Liver (tissue), 9 donors: Measurements from ENCODE around the gene VGLL3. TPM values are rescaled to one million over a fixed set of nuclear protein-coding genes. Genes with fewer than 3 reads are reported as not detected.
"Not testable (repeated sequence)": the region's sequence is repeated elsewhere in the genome, so short reads cannot be mapped to it uniquely, and the experiment has no call there.

Experiments
- DNase-seq: peaks from one replicate; pipeline ENCODE4 v3.0.0-alpha.2; 2017; ENCODE audit warnings: low spot score
- H3K27ac ChIP-seq, 2 donors: one replicate each; pipeline ENCODE4 v1.7.0; 2013; ENCODE audit warnings: inconsistent platforms in 2 of 2, low read length in 2 of 2, control low read depth in 1 of 2, low read depth in 1 of 2, mild to moderate bottlenecking in 1 of 2
- H3K27me3 ChIP-seq, 4 donors: one replicate each; pipeline versions ENCODE4 v1.6.1 to v1.7.0; 2013; ENCODE audit warnings: low read length in 3 of 4, inconsistent platforms in 1 of 4, mild to moderate bottlenecking in 1 of 4, moderate library complexity in 1 of 4; ENCODE audit not compliant: control insufficient read depth in 4 of 4, insufficient read depth in 4 of 4
- H3K36me3 ChIP-seq, 4 donors: one replicate each; pipeline versions ENCODE4 v1.6.1 to v1.7.0; 2013; ENCODE audit warnings: low read length in 3 of 4, mild to moderate bottlenecking in 3 of 4, low read depth in 1 of 4, moderate library complexity in 1 of 4; ENCODE audit not compliant: control insufficient read depth in 4 of 4, insufficient read depth in 3 of 4
- H3K4me1 ChIP-seq, 4 donors: one replicate each; pipeline versions ENCODE4 v1.6.1 to v1.7.0; 2013; ENCODE audit warnings: low read length in 3 of 4, mild to moderate bottlenecking in 3 of 4, moderate library complexity in 1 of 4; ENCODE audit not compliant: control insufficient read depth in 4 of 4, insufficient read depth in 4 of 4
- H3K4me3 ChIP-seq, 3 donors: one replicate each; pipeline versions ENCODE4 v1.6.1 to v1.7.0; 2013; ENCODE audit warnings: low read length in 3 of 3, control low read depth in 1 of 3, low read depth in 1 of 3, mild to moderate bottlenecking in 1 of 3
- H3K9ac ChIP-seq, 2 donors: one replicate each; pipeline ENCODE4 v1.7.0; 2013; ENCODE audit warnings: low read length in 2 of 2, mild to moderate bottlenecking in 2 of 2, moderate library complexity in 2 of 2, control low read depth in 1 of 2, low read depth in 1 of 2
- H3K9me3 ChIP-seq, 4 donors: one replicate each; pipeline versions ENCODE4 v1.6.1 to v1.7.0; 2013; ENCODE audit warnings: low read length in 3 of 4; ENCODE audit not compliant: control insufficient read depth in 4 of 4
- FOXA2 ChIP-seq: IDR thresholded peaks from 2 replicates; pipeline ENCODE4 v1.6.1; 2016; ENCODE audit warnings: antibody characterized with exemption
- GABPA ChIP-seq, 2 donors: IDR thresholded peaks in 1 of 2; conservative IDR thresholded peaks in 1 of 2; 2 replicates each; pipeline ENCODE4 v1.6.1; 2016; ENCODE audit warnings: antibody characterized with exemption in 2 of 2, mild to moderate bottlenecking in 1 of 2, moderate library complexity in 1 of 2
- HNF4A ChIP-seq, 2 donors: conservative IDR thresholded peaks; 2 replicates each; pipeline ENCODE4 v1.6.1; 2016; ENCODE audit warnings: antibody characterized with exemption in 2 of 2, mild to moderate bottlenecking in 2 of 2
- HNF4G ChIP-seq: IDR thresholded peaks from 2 replicates; pipeline ENCODE4 v1.6.1; 2016; ENCODE audit warnings: antibody characterized with exemption
- JUND ChIP-seq, 2 donors: IDR thresholded peaks; 2 replicates each; pipeline ENCODE4 v1.6.1; 2016; ENCODE audit warnings: antibody characterized with exemption in 2 of 2
- NR2F2 ChIP-seq: IDR thresholded peaks from 2 replicates; pipeline ENCODE4 v1.6.1; 2016; ENCODE audit warnings: antibody characterized with exemption
- RAD21 ChIP-seq, 2 donors: IDR thresholded peaks; 2 replicates each; pipeline ENCODE4 v1.6.1; 2016; ENCODE audit warnings: antibody characterized with exemption in 2 of 2, mild to moderate bottlenecking in 2 of 2
- TAF1 ChIP-seq: conservative IDR thresholded peaks from 2 replicates; pipeline ENCODE4 v1.6.1; 2016; ENCODE audit warnings: antibody characterized with exemption, mild to moderate bottlenecking
- YY1 ChIP-seq: IDR thresholded peaks from 2 replicates; pipeline ENCODE4 v1.6.1; 2016; ENCODE audit warnings: antibody characterized with exemption, mild to moderate bottlenecking
- WGBS: extraction: QIAGEN DNeasy Blood & Tissue Kit; methylation state at CpG from one replicate; pipeline ENCODE4 v1.1.7; 2013; 5-methylcytosine and 5-hydroxymethylcytosine counted together
- polyA plus RNA-seq, 2 donors: library from polyadenylated mRNA; stranded (reverse) in 1 of 2; unstranded in 1 of 2; fragments of 200-250 nt in 1 of 2; fragments of >200 nt in 1 of 2; fragmentation: Nextera tagmentation in 1 of 2; extraction: Ambion mirVana in 1 of 2; gene quantifications; one replicate each; pipeline versions ENCODE4 v1.2.1 to v1.2.3, GENCODE V29; 2013 to 2015
- total RNA-seq, 2 donors: library from RNA; depleted of rRNA; stranded (reverse); fragments of >200 nt; gene quantifications; one replicate each; pipeline ENCODE4 v1.2.3, GENCODE V29; 2014
- TF ChIP-seq, protein P1 (sequence below): IDR thresholded peaks from 2 replicates; pipeline ENCODE4 v1.6.1; 2016; ENCODE audit warnings: antibody characterized with exemption
- TF ChIP-seq, protein P2 (sequence below): IDR thresholded peaks from 2 replicates; pipeline ENCODE4 v1.6.1; 2016; ENCODE audit warnings: antibody characterized with exemption
- TF ChIP-seq, protein P3 (sequence below): IDR thresholded peaks from 2 replicates; pipeline ENCODE4 v1.6.1; 2016; ENCODE audit warnings: antibody characterized with exemption, mild to moderate bottlenecking
- TF ChIP-seq, protein P4 (sequence below): fragments of 150-350 bp; IDR thresholded peaks from 2 replicates; pipeline ENCODE4 v1.5.1; 2017; ENCODE audit warnings: improper control_type of control experiment, low read depth, low read length; ENCODE audit not compliant: missing input control
- donor health status: healthy.
- donor health status: healthy.
- donor health status: healthy.
- donor health status: healthy.
- donor health status: healthy.

The VGLL3 gene
- total and polyA plus RNA-seq, 4 donors = 0.08 to 1.3 (median 0.63) TPM

DNA sequence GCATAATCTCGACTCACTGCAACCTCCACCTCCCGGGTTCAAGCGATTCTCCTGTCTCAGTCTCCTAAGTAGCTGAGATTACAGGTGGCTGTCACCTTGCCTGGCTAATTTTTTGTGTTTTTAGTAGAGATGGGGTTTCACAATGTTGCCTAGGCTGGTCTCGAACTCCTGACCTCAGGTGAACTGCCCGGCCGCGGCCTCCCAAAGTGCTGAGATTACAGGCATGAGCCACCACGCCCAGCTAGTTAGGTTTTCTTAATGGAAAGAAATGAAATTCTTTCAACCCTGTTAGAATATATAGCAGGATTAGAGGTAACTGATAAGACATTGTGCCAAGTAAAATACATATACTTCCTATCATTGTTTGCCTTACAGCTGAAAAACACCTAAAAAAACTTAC lies 16.8 kb downstream of the VGLL3 start:
- not testable (repeated sequence) for DNase-seq, H3K4me1 ChIP-seq, H3K4me3 ChIP-seq, H3K27me3 ChIP-seq, H3K9me3 ChIP-seq, H3K27ac ChIP-seq, H3K9ac ChIP-seq, H3K36me3 ChIP-seq
- 83% methylated on average over 8 of the region's 8 CpGs for WGBS

DNA sequence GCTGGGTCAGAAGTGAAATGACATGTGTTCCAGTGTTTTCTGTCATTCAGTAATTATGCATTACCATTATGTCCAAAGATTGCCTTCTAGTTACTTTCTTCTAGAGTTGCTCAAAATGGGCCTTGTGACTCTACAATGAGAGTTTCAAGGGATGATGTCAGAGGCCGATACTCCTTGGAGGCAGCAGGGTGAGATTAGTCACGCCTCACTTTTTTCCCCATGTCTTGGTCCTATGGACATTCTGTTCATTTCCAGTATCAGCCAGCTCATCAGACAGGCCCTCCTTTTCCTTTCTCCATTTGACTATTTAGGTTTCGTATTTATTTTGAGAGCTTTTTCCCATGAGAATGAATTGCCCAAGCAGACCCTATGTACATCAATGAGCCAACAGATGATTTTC lies 17.5 kb downstream of the VGLL3 start:
- no peak for DNase-seq
- H3K27me3 ChIP-seq = no peaks in the 10 kb centered on the region
- no peaks in the 10 kb centered on the region for H3K4me1 ChIP-seq
- no peak overlapping the region for H3K27ac ChIP-seq
- H3K9ac ChIP-seq = no peak overlapping the region
- no peaks in the 10 kb centered on the region for H3K36me3 ChIP-seq
- no peak for TF ChIP-seq HNF4A (conservative IDR thresholded peaks at IDR 0.05)
- TF ChIP-seq, protein P1, sequence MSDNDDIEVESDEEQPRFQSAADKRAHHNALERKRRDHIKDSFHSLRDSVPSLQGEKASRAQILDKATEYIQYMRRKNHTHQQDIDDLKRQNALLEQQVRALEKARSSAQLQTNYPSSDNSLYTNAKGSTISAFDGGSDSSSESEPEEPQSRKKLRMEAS = no peak
- TF ChIP-seq GABPA (IDR thresholded peaks at IDR 0.05 in 1 of 2, conservative IDR thresholded peaks at IDR 0.05 in 1 of 2) = no peak
- TF ChIP-seq, protein P2, sequence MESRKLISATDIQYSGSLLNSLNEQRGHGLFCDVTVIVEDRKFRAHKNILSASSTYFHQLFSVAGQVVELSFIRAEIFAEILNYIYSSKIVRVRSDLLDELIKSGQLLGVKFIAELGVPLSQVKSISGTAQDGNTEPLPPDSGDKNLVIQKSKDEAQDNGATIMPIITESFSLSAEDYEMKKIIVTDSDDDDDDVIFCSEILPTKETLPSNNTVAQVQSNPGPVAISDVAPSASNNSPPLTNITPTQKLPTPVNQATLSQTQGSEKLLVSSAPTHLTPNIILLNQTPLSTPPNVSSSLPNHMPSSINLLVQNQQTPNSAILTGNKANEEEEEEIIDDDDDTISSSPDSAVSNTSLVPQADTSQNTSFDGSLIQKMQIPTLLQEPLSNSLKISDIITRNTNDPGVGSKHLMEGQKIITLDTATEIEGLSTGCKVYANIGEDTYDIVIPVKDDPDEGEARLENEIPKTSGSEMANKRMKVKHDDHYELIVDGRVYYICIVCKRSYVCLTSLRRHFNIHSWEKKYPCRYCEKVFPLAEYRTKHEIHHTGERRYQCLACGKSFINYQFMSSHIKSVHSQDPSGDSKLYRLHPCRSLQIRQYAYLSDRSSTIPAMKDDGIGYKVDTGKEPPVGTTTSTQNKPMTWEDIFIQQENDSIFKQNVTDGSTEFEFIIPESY = no peak
- TF ChIP-seq HNF4G = no peak
- TF ChIP-seq, protein P3, sequence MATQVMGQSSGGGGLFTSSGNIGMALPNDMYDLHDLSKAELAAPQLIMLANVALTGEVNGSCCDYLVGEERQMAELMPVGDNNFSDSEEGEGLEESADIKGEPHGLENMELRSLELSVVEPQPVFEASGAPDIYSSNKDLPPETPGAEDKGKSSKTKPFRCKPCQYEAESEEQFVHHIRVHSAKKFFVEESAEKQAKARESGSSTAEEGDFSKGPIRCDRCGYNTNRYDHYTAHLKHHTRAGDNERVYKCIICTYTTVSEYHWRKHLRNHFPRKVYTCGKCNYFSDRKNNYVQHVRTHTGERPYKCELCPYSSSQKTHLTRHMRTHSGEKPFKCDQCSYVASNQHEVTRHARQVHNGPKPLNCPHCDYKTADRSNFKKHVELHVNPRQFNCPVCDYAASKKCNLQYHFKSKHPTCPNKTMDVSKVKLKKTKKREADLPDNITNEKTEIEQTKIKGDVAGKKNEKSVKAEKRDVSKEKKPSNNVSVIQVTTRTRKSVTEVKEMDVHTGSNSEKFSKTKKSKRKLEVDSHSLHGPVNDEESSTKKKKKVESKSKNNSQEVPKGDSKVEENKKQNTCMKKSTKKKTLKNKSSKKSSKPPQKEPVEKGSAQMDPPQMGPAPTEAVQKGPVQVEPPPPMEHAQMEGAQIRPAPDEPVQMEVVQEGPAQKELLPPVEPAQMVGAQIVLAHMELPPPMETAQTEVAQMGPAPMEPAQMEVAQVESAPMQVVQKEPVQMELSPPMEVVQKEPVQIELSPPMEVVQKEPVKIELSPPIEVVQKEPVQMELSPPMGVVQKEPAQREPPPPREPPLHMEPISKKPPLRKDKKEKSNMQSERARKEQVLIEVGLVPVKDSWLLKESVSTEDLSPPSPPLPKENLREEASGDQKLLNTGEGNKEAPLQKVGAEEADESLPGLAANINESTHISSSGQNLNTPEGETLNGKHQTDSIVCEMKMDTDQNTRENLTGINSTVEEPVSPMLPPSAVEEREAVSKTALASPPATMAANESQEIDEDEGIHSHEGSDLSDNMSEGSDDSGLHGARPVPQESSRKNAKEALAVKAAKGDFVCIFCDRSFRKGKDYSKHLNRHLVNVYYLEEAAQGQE = no peak
- TF ChIP-seq NR2F2 = no peak
- no peak for TF ChIP-seq YY1
- no peak for TF ChIP-seq TAF1
- no peak for TF ChIP-seq RAD21 (IDR thresholded peaks at IDR 0.05)
- TF ChIP-seq JUND (IDR thresholded peaks at IDR 0.05) = no peak
- WGBS = 92% methylated on average over 3 of the region's 3 CpGs
- no peak overlapping the region for H3K4me3 ChIP-seq
- no peaks in the 10 kb centered on the region for H3K9me3 ChIP-seq

DNA sequence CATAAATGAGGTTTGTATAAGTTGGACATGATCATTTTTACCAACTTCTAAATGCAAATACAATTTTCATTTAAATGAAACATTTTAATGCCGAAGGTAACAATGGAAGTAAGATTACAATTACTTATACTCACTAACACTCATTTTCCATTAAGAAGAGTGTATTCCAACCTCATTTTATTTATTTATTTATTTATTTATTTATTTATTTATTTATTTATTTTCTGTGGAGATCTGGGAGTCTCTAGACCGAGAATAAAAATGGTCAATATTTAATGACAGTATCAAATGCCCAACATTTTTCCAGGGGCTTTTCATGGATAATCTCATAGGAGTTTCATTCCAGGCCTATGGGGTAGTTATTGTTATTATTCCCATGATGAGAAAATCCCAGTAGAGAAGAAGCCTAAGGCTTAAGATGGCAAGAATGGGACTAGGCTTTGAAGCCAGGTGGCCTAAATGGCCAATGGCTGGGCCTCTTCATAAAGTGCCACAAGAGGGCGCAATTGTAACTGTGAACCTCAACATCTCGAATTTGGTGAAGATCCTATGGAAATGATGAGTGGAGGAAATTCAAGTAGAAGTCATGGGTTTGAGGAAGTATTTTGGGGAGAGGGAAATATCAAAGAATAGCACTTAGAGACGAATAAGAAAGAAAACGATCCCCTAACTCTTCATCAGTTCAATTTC lies 21.3 kb downstream of the VGLL3 start:
- DNase-seq = no peak
- Histone ChIP-seq H3K27ac (no peak overlapping the region), H3K36me3 (no peaks in the 10 kb centered on the region), H3K9me3 (no peaks in the 10 kb centered on the region), H3K9ac (no peak overlapping the region), H3K27me3 (no peaks in the 10 kb centered on the region), H3K4me3 (no peak overlapping the region), H3K4me1 (no peaks in the 10 kb centered on the region)
- TF ChIP-seq, protein P4, sequence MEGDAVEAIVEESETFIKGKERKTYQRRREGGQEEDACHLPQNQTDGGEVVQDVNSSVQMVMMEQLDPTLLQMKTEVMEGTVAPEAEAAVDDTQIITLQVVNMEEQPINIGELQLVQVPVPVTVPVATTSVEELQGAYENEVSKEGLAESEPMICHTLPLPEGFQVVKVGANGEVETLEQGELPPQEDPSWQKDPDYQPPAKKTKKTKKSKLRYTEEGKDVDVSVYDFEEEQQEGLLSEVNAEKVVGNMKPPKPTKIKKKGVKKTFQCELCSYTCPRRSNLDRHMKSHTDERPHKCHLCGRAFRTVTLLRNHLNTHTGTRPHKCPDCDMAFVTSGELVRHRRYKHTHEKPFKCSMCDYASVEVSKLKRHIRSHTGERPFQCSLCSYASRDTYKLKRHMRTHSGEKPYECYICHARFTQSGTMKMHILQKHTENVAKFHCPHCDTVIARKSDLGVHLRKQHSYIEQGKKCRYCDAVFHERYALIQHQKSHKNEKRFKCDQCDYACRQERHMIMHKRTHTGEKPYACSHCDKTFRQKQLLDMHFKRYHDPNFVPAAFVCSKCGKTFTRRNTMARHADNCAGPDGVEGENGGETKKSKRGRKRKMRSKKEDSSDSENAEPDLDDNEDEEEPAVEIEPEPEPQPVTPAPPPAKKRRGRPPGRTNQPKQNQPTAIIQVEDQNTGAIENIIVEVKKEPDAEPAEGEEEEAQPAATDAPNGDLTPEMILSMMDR = peak; percentile 48
- TF ChIP-seq FOXA2 = no peak
- peak; percentile 60 to 77 for TF ChIP-seq RAD21 (IDR thresholded peaks at IDR 0.05)
- no peak for TF ChIP-seq GABPA (IDR thresholded peaks at IDR 0.05 in 1 of 2, conservative IDR thresholded peaks at IDR 0.05 in 1 of 2)
- WGBS = 59% methylated on average over 6 of the region's 6 CpGs
